ENCODE measurements around the gene MRPS23.

Gene MRPS23

DNA sequence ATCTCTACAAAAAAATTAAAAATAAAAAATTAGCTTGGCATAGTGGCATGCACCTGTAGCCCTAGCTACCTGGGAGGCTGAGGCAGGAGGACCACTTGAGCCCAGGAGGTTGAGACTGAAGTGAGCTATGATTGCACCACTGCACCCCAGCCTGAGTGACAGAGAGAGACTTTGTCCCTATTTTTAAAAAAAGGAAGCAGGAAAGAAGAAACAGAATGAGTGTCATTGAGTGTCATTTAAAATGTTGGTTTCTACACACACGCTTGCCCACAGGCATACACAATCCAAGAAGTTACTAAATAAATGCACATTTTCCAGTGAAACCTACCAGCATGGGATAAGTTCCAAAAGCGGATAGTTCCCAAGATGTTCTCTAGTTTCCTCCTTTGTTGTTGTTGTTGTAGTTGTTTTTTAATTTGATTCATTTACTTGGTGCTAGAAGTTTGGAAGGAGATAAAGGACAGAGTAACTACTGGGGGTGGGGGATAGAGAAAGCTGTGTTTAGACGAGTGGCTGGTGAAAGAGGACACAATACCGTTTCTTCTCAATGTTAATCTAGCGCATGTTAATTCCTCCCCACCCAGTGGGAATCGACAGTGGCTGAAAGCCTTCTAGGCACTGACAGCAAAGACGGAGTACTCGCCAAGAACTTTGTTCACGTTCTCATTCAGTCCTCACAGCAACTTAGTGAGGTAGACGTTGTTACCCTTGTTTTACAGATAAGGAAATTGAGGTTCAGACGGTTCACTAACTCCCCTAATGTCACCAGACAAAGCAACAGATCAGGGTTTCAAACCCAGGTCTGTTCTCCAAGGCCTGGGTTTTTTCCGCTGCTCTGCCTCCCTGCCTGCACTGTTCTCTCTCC, 17.3 kb downstream of the MRPS23 start:
- no peak overlapping the region; the same call in 1 of the 2 replicates for H3K4me3 ChIP-seq (ENCODE audit: control insufficient read depth, low read depth, low read length)
- TF ChIP-seq CTCF (IDR thresholded peaks at IDR 0.05; ENCODE audit: control insufficient read depth, insufficient read depth, low read depth, low read length, missing control alignments): no peak
- DNase-seq (ENCODE audit: low read depth): no peak

GRCh38 chr17:57830880-57831279, 19.0 kb downstream of the MRPS23 start:
- no peak for DNase-seq (ENCODE audit: low read depth)
- no peak for TF ChIP-seq CTCF (IDR thresholded peaks at IDR 0.05; ENCODE audit: control insufficient read depth, insufficient read depth, low read depth, low read length, missing control alignments)
- H3K4me3 ChIP-seq (ENCODE audit: control insufficient read depth, low read depth, low read length): no peak overlapping the region

GRCh38 chr17:57823469-57824401, 26.1 kb downstream of the MRPS23 start:
- DNase-seq (ENCODE audit: low read depth): no peak
- no peak overlapping the region for H3K4me3 ChIP-seq (ENCODE audit: control insufficient read depth, low read depth, low read length)
- TF ChIP-seq CTCF (IDR thresholded peaks at IDR 0.05; ENCODE audit: control insufficient read depth, insufficient read depth, low read depth, low read length, missing control alignments): no peak

- TF ChIP-seq CTCF (IDR thresholded peaks at IDR 0.05; ENCODE audit: control insufficient read depth, insufficient read depth, low read depth, low read length, missing control alignments): no peak
- H3K4me3 ChIP-seq (ENCODE audit: control insufficient read depth, low read depth, low read length): no peak overlapping the region
- no peak for DNase-seq (ENCODE audit: low read depth)
Observed at GRCh38 chr17:57819867-57820266, 30.0 kb downstream of the MRPS23 start.

DNA sequence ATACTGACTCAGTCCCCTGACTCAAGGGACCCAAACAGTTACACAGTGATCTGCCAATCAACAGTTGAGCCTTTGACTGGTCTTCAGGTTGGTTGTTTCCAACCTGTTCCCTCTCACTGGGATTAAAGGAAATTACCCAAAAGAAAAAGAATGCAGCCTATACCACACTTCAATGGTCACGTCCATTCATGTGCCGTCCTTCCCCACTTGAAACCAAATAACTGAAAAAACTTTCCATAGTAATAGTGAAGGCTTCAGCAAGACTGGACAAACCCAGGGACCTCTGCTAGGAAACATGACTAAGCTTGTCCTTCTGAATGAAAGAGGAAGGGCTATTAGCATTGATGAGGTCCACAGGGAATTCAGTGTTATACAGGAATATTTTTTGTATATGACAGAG, 30.6 kb downstream of the MRPS23 start:
- H3K4me3 ChIP-seq (ENCODE audit: control insufficient read depth, low read depth, low read length): no peak overlapping the region
- no peak for TF ChIP-seq CTCF (IDR thresholded peaks at IDR 0.05; ENCODE audit: control insufficient read depth, insufficient read depth, low read depth, low read length, missing control alignments)
- DNase-seq (ENCODE audit: low read depth): no peak

DNA sequence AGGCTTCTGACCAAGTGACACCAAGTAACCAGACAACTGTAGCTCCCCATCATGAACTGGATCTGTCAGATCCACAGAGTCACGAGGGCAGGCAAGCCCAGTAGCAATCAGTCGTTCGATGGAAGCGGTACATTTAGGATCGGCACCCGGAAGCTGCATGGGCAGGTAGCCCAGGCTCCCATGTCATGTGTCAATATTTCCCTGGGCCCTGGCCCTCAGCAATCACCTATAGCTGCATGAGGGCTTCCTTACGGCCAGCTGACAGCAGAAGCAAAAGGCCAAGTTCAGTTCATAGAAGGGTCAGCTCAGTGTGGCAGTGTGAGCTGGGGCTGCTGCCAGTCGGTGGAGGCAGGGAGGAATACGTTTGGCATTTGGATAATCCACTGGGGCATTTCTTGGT, 31.8 kb downstream of the MRPS23 start:
- no peak overlapping the region for H3K4me3 ChIP-seq (ENCODE audit: control insufficient read depth, low read depth, low read length)
- no peak for TF ChIP-seq CTCF (IDR thresholded peaks at IDR 0.05; ENCODE audit: control insufficient read depth, insufficient read depth, low read depth, low read length, missing control alignments)
- DNase-seq (ENCODE audit: low read depth): no peak

Data from AG09309 (cell line).